ENCODE results near the gene MXI1.

MXI1 gene

DNA sequence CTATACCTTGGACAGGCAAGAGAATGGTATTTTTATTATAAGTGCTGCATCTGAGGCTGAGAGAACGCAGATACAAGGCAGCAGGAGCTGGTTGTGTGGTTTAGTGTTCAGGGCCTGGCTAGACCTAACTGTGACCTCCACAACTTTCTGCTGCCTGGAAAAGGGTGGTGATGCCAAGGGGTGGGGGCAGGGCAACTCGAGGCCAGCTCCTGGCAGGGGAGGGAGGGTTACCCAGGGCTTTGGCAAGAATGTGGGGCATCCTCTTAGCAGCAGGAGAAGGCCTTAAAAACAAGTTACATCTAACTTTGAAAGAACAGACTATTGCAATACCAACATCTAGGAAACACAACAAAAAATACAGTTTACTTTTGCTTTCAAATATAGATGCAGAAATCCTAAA lies 13.0 kb downstream of the MXI1 start:
- no peak for DNase-seq (ENCODE audit: low read depth)
- TF ChIP-seq, protein P1, sequence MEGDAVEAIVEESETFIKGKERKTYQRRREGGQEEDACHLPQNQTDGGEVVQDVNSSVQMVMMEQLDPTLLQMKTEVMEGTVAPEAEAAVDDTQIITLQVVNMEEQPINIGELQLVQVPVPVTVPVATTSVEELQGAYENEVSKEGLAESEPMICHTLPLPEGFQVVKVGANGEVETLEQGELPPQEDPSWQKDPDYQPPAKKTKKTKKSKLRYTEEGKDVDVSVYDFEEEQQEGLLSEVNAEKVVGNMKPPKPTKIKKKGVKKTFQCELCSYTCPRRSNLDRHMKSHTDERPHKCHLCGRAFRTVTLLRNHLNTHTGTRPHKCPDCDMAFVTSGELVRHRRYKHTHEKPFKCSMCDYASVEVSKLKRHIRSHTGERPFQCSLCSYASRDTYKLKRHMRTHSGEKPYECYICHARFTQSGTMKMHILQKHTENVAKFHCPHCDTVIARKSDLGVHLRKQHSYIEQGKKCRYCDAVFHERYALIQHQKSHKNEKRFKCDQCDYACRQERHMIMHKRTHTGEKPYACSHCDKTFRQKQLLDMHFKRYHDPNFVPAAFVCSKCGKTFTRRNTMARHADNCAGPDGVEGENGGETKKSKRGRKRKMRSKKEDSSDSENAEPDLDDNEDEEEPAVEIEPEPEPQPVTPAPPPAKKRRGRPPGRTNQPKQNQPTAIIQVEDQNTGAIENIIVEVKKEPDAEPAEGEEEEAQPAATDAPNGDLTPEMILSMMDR (conservative IDR thresholded peaks at IDR 0.05; ENCODE audit: control insufficient read depth, insufficient read depth, low read depth, low read length): no peak
- no peak overlapping the region for H3K4me3 ChIP-seq (ENCODE audit: control insufficient read depth, low read depth, low read length)

DNA sequence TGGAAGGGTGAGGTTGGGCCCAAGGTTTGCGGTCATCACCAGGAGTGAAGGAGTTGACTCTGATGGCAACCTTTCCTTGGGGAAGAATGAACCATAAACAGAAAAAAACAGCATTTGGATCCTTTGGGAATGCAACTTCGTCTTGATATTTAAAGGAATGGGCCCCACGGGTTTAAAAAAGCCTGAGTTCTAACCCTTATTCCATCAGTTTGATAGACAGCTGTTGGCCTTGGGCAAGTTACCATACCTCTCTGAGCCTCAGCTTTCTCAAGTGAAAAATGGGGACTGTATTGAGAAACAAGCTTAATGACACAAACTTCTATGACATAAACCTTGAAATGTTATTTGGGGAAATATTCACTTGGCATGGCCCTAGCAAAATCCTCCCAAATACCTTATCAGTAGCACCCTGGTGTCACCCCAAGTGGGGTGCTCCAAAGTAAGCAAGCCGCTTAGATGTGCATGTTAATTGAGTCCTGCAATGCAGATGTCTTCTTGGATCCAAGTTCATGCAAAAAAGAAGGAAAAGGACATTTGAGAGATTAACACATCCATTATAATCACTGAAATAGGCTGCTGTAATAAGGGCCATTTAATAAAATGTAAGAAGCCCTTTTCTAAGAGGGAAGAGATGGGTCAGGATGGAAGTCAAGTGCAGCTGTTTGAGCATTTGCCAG lies 13.8 kb downstream of the MXI1 start:
- DNase-seq (ENCODE audit: low read depth): no peak
- TF ChIP-seq, protein P1 (conservative IDR thresholded peaks at IDR 0.05; ENCODE audit: control insufficient read depth, insufficient read depth, low read depth, low read length): no peak
- peak overlapping the region; percentile 53 for H3K4me3 ChIP-seq (ENCODE audit: control insufficient read depth, low read depth, low read length)

DNA sequence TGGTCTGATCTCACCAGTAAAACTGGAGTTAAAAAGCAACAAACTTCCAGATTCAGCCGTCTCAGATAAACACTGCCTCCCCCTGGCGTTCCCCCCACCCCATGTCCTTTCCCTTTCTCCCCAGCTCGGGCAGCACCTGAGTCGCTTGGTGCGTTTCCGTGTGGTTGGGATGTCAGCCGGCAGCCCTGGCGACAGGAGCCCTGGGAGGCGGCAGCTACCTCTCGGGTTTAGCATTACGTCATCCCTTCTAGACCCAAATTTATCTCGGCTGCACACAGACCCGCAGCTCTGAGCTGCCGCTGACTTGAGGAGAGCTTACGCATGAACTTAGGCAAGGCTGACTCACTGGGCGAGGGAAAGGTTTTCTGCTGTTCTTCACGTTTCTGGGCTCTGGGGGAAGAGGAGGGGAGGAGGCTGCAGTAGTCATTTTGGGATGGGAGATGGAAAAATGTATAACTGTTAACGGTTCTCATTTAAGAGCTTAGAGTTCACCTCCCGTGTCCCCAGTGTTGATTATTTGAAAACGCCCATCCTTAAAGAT lies 14.4 kb downstream of the MXI1 start:
- peak overlapping the region; percentile 53 for H3K4me3 ChIP-seq (ENCODE audit: control insufficient read depth, low read depth, low read length)
- TF ChIP-seq, protein P1 (conservative IDR thresholded peaks at IDR 0.05; ENCODE audit: control insufficient read depth, insufficient read depth, low read depth, low read length): peak; percentile 23
- DNase-seq (ENCODE audit: low read depth): peak; percentile 97

DNA sequence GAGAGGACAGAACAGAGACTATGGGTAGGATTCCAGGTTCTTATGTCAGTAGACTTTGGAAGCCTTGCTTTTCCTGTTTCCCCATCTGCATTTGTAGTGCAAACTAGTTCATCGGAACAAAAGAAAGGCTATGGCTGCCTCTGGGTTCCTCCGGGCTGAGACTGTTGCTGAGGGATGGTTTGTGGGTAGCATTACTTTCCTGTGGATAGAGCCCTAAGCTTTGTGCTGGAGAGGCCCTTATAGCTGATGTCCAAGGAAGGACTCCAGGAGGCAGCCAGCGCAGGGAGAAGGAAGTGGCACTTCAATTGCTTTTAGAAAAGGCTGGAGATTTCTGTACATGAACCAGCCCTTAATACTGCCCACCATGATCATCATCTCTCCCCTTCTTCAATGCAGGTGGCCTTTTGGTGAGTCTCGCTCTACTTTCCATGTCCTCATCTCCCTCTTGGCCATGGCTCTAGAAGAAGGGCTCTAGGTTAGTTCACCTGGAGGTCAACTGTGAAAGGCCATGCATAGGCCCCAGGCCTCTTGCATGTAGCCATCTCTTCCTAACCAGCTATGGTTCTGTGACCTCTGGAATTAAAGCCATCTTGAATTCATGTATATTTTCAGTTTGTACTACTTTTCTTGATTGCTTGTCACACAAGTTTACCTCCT lies 15.4 kb downstream of the MXI1 start:
- TF ChIP-seq, protein P1 (conservative IDR thresholded peaks at IDR 0.05; ENCODE audit: control insufficient read depth, insufficient read depth, low read depth, low read length): no peak
- no peak for DNase-seq (ENCODE audit: low read depth)
- no peak overlapping the region for H3K4me3 ChIP-seq (ENCODE audit: control insufficient read depth, low read depth, low read length)

DNA sequence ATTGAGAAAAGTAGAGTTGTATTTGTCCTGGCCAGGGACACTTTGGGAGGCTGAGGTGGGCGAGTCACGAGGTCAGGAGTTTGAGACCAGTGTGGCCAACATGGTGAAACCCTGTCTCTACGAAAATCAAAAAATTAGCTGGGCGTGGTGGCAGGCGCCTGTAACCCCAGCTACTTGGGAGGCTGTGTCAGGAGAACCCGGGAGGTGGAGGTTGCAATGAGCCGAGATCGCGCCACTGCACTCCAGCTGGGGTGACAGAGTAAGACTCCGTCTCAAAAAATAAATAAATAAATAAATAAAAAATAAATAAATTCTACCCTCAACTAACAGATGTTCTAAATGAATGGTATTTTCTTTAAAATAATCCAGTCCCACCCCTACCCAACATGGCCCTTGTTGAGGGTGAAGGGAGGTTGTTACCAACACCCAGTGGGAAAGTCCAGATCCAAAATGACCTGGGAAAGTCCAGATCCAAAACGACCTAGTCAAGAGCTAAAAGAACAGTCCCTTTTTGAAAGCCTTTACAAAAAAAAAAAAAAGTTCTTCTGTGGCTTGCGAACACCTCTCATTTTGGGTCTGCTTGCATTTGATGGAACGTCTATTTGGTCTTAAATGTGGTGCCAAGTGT lies 16.0 kb downstream of the MXI1 start:
- TF ChIP-seq, protein P1 (conservative IDR thresholded peaks at IDR 0.05; ENCODE audit: control insufficient read depth, insufficient read depth, low read depth, low read length): no peak
- H3K4me3 ChIP-seq (ENCODE audit: control insufficient read depth, low read depth, low read length): no peak overlapping the region
- DNase-seq (ENCODE audit: low read depth): no peak

DNA sequence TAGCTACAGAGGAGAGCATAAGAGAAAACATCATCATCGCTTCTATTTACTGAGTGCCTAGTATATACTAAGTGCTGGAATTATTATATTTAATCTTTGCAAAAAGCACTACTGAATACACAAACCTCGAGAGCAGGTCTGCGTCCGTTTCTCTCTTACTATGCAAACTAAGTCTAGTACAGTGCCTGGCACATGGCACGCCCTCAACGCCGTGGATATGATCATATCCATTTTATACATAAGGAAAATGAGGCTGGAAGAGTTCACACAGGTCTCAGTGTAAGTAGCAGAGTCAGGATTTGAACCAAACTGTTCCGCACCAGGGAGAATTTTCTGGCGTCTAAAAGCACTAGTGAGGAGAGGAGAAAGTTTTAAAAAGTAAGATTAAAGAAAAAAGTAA lies 17.6 kb downstream of the MXI1 start:
- DNase-seq (ENCODE audit: low read depth): no peak
- peak overlapping the region; percentile 65 for H3K4me3 ChIP-seq (ENCODE audit: control insufficient read depth, low read depth, low read length)
- TF ChIP-seq, protein P1 (conservative IDR thresholded peaks at IDR 0.05; ENCODE audit: control insufficient read depth, insufficient read depth, low read depth, low read length): no peak
